C1 segment of cervical spinal cord (tissue), 14 donors: ENCODE data around the gene S100A3.

Source experiments
- DNase-seq, 14 donors: peaks; one replicate each; lab custom pipeline; 2025; lab: John Stamatoyannopoulos, UW

S100A3 gene

GRCh38 chr1:153549741-153550397 lies 811 bp upstream of the S100A3 start:
- peak in 1 of 14 donors; percentile 43 for DNase-seq

- DNase-seq: no peak
Measured at GRCh38 chr1:153547560-153548551, 1.2 kb downstream of the S100A3 start.

GRCh38 chr1:153546796-153547559 lies 2.1 kb downstream of the S100A3 start:
- DNase-seq: no peak

GRCh38 chr1:153546371-153546770 lies 2.7 kb downstream of the S100A3 start:
- no peak for DNase-seq

GRCh38 chr1:153545067-153546055 lies 3.7 kb downstream of the S100A3 start, which contains the start of gene S100A4:
TSS of gene S100A4 (minus strand) at chr1:153545806. CDS start at chr1:153544794, 1,012 bp downstream.
- peak in 10 of 14 donors; percentile 6 to 76 (median 32) for DNase-seq

- DNase-seq: no peak
Measured at GRCh38 chr1:153544453-153545066, 4.5 kb downstream of the S100A3 start.

GRCh38 chr1:153543736-153544135 lies 5.3 kb downstream of the S100A3 start:
- no peak for DNase-seq

GRCh38 chr1:153542956-153543711 lies 5.9 kb downstream of the S100A3 start:
- DNase-seq: no peak

- no peak for DNase-seq
Measured at GRCh38 chr1:153541641-153542590, 7.1 kb downstream of the S100A3 start.

GRCh38 chr1:153540394-153541361 lies 8.4 kb downstream of the S100A3 start, which contains the start of gene S100A5:
TSS of gene S100A5 (minus strand) at chr1:153540934. CDS start at chr1:153540191, 743 bp downstream.
- no peak for DNase-seq

GRCh38 chr1:153539395-153540093 lies 9.5 kb downstream of the S100A3 start:
- no peak for DNase-seq

GRCh38 chr1:153538315-153538821 lies 10.7 kb downstream of the S100A3 start:
- DNase-seq: peak in 1 of 14 donors; percentile 15

- DNase-seq: no peak
Measured at GRCh38 chr1:153537376-153537730, 11.7 kb downstream of the S100A3 start.

GRCh38 chr1:153536671-153537375 lies 12.2 kb downstream of the S100A3 start:
- no peak for DNase-seq

GRCh38 chr1:153536012-153536670 lies 12.9 kb downstream of the S100A3 start:
- DNase-seq: peak in 12 of 14 donors; percentile 18 to 83 (median 54)
